ENCODE results near the gene RAF1.
A peak's percentile ranks its signal among the peaks of the same experiment; 100 is the strongest.
"Not testable (repeated sequence)": the region's sequence is repeated elsewhere in the genome, so short reads cannot be mapped to it uniquely, and the experiment has no call there.

Gene RAF1

DNA sequence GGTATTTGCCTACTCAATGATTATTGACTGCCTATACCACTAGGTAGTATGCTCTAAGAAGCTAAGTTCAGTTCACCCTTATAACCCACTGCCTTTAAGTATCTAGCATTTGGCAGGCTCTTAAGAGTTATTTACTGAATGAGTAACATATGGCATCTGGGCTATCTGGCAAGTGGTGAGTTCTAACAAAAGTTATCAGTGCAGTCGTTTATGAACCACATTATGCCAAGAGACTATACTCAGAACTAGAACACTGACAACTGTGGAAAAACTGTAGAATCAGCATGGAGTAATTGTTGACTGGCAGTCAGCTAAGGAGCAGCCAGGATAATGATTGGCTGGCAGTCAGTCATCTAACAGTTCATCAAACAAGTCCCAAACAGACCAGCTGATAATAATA lies 25.8 kb downstream of the RAF1 start:
- DNase-seq (ENCODE audit: low read depth in 2 of 2), result peak; percentile 32 to 56
- H3K4me3 ChIP-seq (replicated peaks in 1 of 2; ENCODE audit: low read depth in 2 of 2, low read length in 2 of 2), result no peak overlapping the region
- TF ChIP-seq, protein P1, sequence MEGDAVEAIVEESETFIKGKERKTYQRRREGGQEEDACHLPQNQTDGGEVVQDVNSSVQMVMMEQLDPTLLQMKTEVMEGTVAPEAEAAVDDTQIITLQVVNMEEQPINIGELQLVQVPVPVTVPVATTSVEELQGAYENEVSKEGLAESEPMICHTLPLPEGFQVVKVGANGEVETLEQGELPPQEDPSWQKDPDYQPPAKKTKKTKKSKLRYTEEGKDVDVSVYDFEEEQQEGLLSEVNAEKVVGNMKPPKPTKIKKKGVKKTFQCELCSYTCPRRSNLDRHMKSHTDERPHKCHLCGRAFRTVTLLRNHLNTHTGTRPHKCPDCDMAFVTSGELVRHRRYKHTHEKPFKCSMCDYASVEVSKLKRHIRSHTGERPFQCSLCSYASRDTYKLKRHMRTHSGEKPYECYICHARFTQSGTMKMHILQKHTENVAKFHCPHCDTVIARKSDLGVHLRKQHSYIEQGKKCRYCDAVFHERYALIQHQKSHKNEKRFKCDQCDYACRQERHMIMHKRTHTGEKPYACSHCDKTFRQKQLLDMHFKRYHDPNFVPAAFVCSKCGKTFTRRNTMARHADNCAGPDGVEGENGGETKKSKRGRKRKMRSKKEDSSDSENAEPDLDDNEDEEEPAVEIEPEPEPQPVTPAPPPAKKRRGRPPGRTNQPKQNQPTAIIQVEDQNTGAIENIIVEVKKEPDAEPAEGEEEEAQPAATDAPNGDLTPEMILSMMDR (IDR thresholded peaks at IDR 0.05; ENCODE audit: low read depth, low read length), result no peak

DNA sequence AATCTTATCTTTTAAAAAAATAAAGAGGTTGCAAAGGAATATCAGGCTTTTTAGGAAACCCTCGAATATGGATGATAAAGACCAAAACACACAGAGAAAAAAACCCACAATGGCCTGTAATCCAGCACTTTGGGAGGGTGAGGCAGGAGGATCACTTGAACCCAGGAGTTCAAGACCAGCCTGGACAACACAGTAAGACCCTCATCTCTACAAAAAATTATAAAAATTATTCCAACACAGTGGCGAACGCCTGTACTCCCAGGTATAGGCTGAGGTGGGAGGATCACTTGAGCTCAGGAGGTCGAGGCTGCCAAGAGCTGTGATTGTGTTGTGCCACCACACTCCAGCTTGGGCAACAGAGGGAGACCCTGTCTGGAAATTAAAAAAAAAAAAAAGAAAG lies 30.8 kb downstream of the RAF1 start:
- H3K4me3 ChIP-seq (replicated peaks in 1 of 2; ENCODE audit: low read depth in 2 of 2, low read length in 2 of 2), result no peak overlapping the region
- DNase-seq (ENCODE audit: low read depth in 2 of 2), result no peak
- TF ChIP-seq, protein P1 (IDR thresholded peaks at IDR 0.05; ENCODE audit: low read depth, low read length), result no peak

DNA sequence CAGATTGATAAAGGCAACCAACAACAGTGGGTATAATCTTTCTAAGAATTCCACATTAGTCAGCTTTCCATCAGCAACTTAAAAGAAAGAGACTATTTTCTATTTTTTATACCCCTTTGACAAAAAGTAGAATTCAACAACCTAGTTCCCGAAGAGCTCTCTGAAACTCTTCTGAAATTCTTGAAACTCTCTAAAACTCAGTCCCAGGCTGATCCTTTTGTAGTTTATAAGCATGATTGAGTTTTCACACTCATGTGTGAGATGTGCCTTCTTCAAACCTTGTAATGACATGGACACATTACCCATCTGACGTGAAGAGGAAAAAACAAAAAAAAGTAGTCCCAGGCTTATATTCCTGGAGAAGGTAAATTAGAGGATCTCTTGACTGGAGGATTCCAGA lies 31.4 kb downstream of the RAF1 start:
- H3K4me3 ChIP-seq (replicated peaks in 1 of 2; ENCODE audit: low read depth in 2 of 2, low read length in 2 of 2), result no peak overlapping the region
- no peak for DNase-seq (ENCODE audit: low read depth in 2 of 2)
- TF ChIP-seq, protein P1 (IDR thresholded peaks at IDR 0.05; ENCODE audit: low read depth, low read length), result no peak

DNA sequence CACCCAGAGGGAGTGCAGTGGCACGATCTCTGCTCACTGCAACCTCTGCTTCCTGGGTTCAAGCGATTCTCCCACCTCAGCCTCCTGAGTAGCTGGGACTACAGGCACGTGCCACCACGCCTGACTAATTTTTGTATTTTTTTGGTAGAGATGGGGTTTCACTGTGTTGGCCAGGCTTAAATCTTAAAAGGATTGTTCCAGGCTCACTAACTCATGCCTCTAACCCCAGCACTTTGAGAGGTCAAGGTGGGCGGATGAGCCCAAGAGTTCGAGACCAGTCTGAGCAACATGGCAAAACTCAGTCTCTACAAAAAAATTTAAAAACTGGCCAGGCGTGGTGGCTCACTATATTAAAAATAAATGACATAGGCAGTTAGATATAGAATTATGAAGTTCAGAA lies 33.1 kb downstream of the RAF1 start:
- not testable (repeated sequence) for DNase-seq (ENCODE audit: low read depth in 2 of 2); H3K4me3 ChIP-seq (replicated peaks in 1 of 2; ENCODE audit: low read depth in 2 of 2, low read length in 2 of 2)

DNA sequence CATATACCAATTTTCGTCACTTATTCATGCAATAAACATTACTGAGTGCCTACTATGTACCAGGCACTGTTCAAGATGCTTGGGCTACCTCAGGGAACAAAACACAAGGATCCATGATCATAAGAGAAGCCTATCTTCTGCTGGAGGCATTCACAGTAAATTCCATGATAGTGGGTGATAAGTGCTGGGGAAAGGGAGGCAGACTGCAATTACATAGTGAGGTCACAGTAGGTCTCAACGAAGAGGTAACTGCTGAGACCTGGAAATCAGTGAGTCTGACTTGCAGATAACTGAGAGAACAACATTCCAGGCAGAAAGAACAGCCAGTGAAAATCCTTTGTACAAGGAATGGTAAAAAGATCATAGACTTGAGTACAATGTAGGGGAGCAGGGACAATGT lies 33.6 kb downstream of the RAF1 start:
- no peak overlapping the region for H3K4me3 ChIP-seq (replicated peaks in 1 of 2; ENCODE audit: low read depth in 2 of 2, low read length in 2 of 2)
- no peak for DNase-seq (ENCODE audit: low read depth in 2 of 2)
- TF ChIP-seq, protein P1 (IDR thresholded peaks at IDR 0.05; ENCODE audit: low read depth, low read length), result no peak

DNA sequence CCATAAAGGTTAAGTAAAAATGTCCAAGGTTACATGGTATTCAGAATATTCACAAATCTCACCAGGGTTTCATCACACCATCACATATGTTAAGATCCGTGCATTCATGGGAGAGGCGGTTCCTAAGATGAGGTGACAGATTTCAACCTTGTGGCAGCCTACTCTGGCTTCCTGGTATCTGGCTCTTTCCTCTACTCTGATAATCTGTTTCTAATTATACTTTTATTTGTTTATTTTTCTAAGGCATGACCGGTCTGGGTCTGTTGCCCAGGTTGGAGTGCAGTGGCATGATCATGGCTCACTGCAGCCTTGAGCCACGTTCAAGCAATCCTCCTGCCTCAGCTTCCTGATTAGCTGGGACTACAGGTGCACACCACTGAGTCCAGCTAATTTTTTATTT lies 34.4 kb downstream of the RAF1 start:
- TF ChIP-seq, protein P1 (IDR thresholded peaks at IDR 0.05; ENCODE audit: low read depth, low read length), result no peak
- H3K4me3 ChIP-seq (replicated peaks in 1 of 2; ENCODE audit: low read depth in 2 of 2, low read length in 2 of 2), result no peak overlapping the region
- peak; percentile 11 to 20 for DNase-seq (ENCODE audit: low read depth in 2 of 2)

DNA sequence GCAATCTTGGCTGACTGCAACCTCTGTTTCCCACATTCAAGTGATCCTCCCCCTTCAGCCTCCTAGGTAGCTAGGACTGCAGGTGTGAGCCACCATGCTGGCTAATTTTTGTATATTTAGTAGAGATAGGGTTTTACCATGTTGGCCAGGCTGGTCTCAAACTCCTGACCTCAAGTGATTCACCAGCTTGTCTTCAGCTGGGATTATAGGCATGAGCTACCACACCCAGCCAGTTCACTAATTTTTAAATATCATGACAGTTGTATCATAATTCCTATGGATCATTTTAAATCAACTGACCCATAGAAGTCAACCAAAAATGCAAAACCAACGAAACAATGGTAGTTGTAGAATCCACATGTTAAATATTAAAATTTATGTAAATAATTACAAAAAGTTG lies 35.1 kb downstream of the RAF1 start:
- no peak for DNase-seq (ENCODE audit: low read depth in 2 of 2)
- TF ChIP-seq, protein P1 (IDR thresholded peaks at IDR 0.05; ENCODE audit: low read depth, low read length), result no peak
- H3K4me3 ChIP-seq (replicated peaks in 1 of 2; ENCODE audit: low read depth in 2 of 2, low read length in 2 of 2), result no peak overlapping the region

Measured in cardiac fibroblast (primary cell).